T-helper 17 cell (primary cell): ENCODE results near the gene RPN2. TPM values are rescaled to one million over a fixed set of nuclear protein-coding genes. Genes with fewer than 3 reads are reported as not detected.

Experiments used
- ATAC-seq: fragments of 150-1000 bp; cut with Tn5 transposase; 2 replicates; pipeline ENCODE4 v1.10.0; 2021; ENCODE audit warnings: mild to moderate bottlenecking, moderate library complexity
- DNase-seq, 3 donors: peaks; one replicate each; pipeline versions ENCODE4 v3.0.0 to v3.0.0-alpha.2; 2020 to 2021
- H3K9me3 ChIP-seq: one replicate; pipeline ENCODE4 v1.7.0; 2013; ENCODE audit warnings: low read length, mild to moderate bottlenecking; ENCODE audit not compliant: control insufficient read depth, poor library complexity, severe bottlenecking
- H3K27ac Mint-ChIP-seq: one replicate; pipeline ENCODE4 v1.8.0; 2022; ENCODE audit warnings: mild to moderate bottlenecking, moderate library complexity, mixed read lengths
- H3K27me3 Mint-ChIP-seq: one replicate; pipeline ENCODE4 v1.8.0; 2022; ENCODE audit warnings: mixed read lengths
- H3K36me3 Mint-ChIP-seq: one replicate; pipeline ENCODE4 v1.8.0; 2022; ENCODE audit warnings: low read depth, mixed read lengths
- H3K4me1 Mint-ChIP-seq: one replicate; pipeline ENCODE4 v1.8.0; 2022; ENCODE audit warnings: mild to moderate bottlenecking, mixed read lengths
- H3K4me3 Mint-ChIP-seq: one replicate; pipeline ENCODE4 v1.8.0; 2022; ENCODE audit warnings: mild to moderate bottlenecking, moderate library complexity, mixed read lengths
- total RNA-seq, 4 donors: library from RNA in 2 of 4; stranded (reverse) in 2 of 4; gene quantifications; one replicate each; pipeline ENCODE4 v1.2.3 and lab custom pipeline; 2022 to 2026

Gene RPN2
- total RNA-seq, 2 donors from 2014 or later = 107 to 120 TPM

DNA sequence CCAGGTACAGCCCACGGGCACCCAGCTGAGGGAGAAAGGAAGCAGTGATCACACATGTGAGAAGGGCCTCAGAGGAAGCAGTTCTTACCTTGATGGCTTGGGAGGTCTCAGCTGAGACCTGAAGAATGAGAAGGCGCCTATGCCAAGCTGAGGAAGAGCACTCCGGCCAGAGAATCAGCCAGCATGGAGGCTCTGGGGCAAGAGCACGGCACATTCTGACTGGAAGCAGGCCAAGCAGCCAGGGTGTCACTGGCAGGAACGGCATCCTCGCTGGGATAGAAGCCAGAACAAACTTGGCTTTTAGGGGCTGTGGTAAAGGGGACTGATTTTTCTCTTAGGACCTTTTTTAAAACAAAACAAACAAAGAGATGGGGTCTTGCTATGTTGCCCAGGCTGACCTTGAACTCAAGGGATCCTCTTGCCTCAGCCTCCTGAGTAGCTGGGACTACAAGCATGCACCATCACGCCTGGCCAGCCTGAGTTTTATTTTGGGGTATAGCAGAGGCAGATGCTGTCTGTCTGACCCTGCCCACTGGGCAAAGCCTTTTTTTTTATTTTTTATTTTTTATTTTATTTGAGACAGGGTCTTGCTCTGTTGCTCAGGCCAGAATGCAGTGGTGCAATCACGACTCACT is 64.9 kb downstream of the RPN2 start:
- no peaks in the 10 kb centered on the region for H3K27me3 Mint-ChIP-seq
- no peaks in the 10 kb centered on the region for H3K4me1 Mint-ChIP-seq
- no peaks in the 10 kb centered on the region for H3K9me3 ChIP-seq
- peaks cover 13% of the 10 kb centered on the region for H3K36me3 Mint-ChIP-seq
- no peak overlapping the region for H3K27ac Mint-ChIP-seq
- DNase-seq (no peak), ATAC-seq (no peak)
- H3K4me3 Mint-ChIP-seq = no peak overlapping the region

DNA sequence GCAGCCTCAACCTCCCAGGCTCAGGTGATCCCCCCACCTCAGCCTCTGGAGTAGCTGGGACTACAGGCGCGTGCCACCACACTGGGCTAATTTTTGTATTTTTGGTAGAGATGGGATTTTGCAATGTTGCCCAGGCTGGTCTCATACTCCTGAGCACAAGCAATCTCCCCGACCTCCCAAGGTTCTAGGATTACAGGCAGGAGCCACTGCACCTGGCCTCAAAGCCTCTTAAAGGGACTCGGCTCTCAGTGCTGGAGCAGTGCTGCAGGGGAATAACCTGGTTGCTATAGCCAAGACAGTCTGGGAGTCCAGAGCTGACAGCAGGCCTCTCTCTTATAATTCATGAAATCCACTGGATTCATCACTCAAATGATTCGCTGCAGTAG is 65.4 kb downstream of the RPN2 start:
- H3K9me3 ChIP-seq = no peaks in the 10 kb centered on the region
- Mint-ChIP-seq H3K27ac (no peak overlapping the region), H3K27me3 (no peaks in the 10 kb centered on the region), H3K36me3 (peaks cover 13% of the 10 kb centered on the region), H3K4me1 (no peaks in the 10 kb centered on the region), H3K4me3 (no peak overlapping the region)
- ATAC-seq (no peak), DNase-seq (no peak)

DNA sequence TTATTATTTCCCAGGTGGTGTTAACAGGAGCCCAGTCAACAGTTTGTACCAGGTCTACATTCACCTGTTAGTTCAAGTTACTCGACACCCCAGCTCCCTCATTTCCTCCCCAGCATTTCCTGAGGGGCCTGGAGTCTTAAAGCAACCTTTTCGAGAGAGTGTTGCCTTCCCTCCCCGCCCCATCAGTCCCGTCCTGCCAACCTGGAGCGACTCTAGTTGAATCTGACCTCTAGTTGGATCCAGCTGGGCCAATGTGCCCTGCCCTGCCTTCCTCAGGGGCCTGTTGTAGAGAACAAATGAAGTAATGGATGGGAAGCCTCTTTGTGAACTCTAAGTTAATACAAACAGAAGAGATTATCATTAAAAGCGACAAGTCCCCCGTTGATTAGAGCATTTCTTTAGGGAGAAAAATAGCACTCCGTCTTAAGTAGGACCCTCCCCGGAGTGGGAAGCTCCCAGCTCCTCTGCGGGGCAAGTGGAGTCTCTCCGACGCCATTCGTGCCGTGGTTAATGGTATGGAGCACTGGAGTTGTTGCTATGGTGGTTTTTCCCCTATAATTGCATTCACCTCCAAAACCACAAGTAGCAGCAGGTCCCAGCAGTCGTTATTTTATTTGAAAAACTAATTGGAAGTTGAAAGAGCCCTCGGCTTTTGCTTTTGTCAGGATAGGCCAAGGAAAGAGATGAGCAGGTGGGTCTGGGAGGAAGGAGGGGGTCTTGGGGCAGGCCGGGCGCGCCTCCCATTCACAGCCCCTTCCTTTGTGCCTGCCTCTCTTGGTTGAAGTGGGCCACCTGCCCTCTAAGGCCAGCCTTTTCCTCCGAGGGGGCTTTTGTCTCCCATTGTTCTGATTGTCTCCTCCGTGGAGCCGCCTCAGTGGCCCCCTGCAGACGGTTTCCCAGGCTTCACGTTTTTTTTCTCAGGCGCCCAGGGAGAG is 66.4 kb downstream of the RPN2 start:
- no peak overlapping the region for H3K4me3 Mint-ChIP-seq
- peaks cover 13% of the 10 kb centered on the region for H3K36me3 Mint-ChIP-seq
- DNase-seq (no peak), ATAC-seq (no peak)
- no peaks in the 10 kb centered on the region for H3K9me3 ChIP-seq
- H3K4me1 Mint-ChIP-seq = peaks cover 4% of the 10 kb centered on the region
- no peaks in the 10 kb centered on the region for H3K27me3 Mint-ChIP-seq
- H3K27ac Mint-ChIP-seq = peak overlapping the region; percentile 14

DNA sequence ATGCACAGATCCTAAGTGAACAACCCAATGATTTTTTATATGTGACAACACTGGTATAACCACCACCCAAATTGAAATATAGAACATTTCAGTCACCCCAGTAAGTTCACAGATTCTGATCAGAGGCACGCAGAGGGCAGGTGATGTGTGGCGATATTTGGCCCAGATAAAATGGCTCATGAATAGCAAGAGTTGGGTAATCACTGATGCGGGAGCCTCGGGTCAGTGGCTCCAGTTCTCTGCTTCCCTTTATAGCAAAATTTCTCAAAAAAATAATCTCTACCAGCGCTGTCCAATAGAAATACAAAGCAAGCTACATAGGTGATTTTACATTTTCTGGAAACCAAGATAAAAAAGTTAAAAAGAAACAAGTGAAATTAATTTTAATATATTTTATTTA is 67.6 kb downstream of the RPN2 start:
- H3K4me3 Mint-ChIP-seq = no peak overlapping the region
- ATAC-seq (no peak), DNase-seq (no peak)
- no peak overlapping the region for H3K27ac Mint-ChIP-seq
- H3K27me3 Mint-ChIP-seq = no peaks in the 10 kb centered on the region
- H3K9me3 ChIP-seq = no peaks in the 10 kb centered on the region
- peaks cover 10% of the 10 kb centered on the region for H3K36me3 Mint-ChIP-seq
- peaks cover 4% of the 10 kb centered on the region for H3K4me1 Mint-ChIP-seq

DNA sequence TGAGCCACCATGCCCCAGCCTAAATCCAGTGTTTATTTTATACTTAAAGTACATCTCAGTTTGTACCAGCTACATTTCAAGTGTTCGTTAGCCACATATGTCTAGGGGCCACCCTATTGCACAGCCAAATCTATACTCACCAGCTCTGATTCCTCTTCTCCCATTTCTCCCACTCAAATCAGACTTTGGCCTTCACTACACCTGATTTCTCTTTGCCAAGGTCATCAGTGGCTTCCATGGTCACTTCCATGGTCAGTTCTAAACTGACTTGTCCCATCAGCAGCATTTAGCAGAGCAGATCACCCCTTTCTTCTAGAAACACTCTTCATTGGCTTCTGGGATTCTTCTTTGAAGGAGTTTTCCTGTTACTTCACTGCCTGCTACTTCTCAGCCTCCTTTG is 68.4 kb downstream of the RPN2 start:
- ATAC-seq (no peak), DNase-seq (no peak)
- no peak overlapping the region for H3K4me3 Mint-ChIP-seq
- H3K9me3 ChIP-seq = no peaks in the 10 kb centered on the region
- no peaks in the 10 kb centered on the region for H3K27me3 Mint-ChIP-seq
- H3K36me3 Mint-ChIP-seq = peaks cover 8% of the 10 kb centered on the region
- peak overlapping the region; percentile 41 for H3K27ac Mint-ChIP-seq
- H3K4me1 Mint-ChIP-seq = peaks cover 4% of the 10 kb centered on the region

DNA sequence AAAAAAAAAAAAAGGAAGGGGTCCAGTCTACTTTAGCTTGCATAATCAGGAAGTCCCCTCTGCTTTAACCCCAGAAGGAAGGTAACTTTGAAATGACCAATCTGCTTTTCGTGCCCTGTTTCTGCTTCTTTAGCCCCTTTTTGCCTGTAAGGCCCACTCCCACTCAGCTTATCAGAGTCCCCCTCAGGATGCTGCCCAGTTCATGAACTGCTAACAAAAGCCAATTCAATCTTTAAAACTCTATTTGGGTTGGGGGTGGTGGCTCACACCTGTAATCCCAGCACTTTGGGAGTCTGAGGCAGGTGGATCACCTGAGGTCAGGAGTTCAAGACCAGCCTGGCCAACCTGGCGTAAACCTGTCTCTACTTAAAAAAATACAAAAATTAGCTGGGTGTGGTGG is 70.2 kb downstream of the RPN2 start:
- no peak overlapping the region for H3K27ac Mint-ChIP-seq
- DNase-seq (no peak), ATAC-seq (no peak)
- peaks cover 4% of the 10 kb centered on the region for H3K4me1 Mint-ChIP-seq
- H3K27me3 Mint-ChIP-seq = no peaks in the 10 kb centered on the region
- H3K9me3 ChIP-seq = no peaks in the 10 kb centered on the region
- no peaks in the 10 kb centered on the region for H3K36me3 Mint-ChIP-seq
- H3K4me3 Mint-ChIP-seq = no peak overlapping the region

DNA sequence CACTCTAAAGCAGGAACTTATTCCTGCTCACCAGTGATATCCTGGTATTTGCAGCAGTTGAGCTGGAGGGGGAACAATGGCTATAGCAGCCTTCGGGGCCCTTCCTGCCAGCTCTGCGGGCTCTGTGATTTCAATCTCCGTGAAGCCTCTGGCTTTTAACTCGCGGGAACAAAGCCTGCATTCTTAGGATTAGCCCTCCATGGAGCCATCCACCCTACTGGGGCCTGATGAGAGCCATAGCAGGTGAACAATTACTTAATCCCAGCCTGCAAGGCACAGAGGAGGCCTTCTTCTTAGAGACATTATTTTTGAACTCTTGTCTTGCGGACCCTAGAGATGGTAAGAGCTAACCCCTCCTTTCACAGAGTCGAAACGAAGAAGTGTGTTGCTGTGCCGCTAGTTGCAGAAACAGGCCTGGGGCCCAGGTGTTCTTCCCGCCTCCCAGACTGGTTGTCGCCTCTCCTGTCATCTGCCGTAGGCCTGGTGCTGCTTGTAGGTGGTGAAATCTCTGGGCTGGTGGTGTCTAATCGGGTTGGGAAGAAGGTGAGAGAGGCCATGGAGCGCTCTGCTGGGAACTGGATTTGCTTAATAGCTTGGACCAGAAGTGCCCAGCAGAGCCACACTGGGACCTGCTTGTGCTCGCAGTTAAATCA is 72.8 kb downstream of the RPN2 start:
- Mint-ChIP-seq H3K27me3 (no peaks in the 10 kb centered on the region), H3K36me3 (no peaks in the 10 kb centered on the region)
- no peaks in the 10 kb centered on the region for H3K9me3 ChIP-seq

DNA sequence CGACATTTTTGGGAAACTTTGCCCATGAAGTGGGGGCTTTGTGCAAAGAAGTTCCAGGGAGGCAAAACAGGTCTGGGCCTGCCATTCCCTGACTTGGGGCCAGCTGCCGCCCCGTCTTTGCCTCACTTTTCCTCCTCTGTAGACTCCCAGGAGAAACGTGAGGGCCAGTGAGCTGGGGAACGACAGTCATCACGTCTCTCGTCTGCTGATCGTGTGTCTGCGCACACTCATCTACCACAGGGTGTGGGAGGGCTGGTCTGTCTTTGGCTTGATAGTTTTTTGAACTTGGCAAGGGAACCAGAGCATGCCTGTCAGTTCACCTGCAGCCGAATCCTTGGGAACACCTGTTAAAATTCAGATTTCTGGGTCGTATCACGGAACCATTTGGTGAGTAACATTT is 74.0 kb downstream of the RPN2 start:
- no peak for ATAC-seq

More for the DNA sequence above, 72.8 kb downstream of the RPN2 start:
- no peak for DNase-seq
- Mint-ChIP-seq H3K27ac (no peak overlapping the region), H3K4me1 (peaks cover 4% of the 10 kb centered on the region), H3K4me3 (no peak overlapping the region)
- no peak for ATAC-seq

DNA sequence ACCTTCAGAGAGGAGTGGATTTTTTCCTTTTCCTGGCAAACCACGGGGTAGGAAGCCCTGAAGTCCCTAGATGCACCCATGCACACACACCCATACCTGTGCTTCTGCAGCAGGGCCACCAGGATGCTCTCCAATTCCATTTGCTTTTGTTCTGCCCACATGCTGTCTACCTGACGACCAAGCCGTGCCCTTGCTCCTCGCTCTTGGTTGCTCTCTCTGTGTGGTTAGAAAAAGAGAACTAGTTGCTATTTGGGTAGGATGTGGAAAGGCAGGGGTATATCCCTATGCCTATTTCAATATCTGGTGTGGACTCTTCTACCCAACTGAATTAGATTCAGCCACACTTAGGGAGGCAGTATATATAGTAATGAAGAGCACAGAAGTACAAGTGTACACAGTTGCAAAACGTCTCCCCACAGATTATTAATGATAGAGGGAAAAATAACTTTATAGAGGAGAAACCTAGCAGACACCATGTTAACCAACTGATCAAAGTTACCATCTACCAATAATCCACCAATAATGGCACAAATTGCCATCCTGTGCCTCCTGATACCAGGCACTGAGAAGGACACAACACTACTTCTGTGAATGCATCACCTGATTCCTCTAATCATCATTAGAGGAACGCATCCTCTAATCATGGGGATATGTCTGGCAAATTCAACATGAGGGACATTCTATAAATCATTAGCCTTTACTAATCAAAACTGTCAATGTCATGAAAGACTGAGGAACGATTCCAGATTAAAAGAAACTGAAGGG is 75.2 kb downstream of the RPN2 start:
- H3K27me3 Mint-ChIP-seq = peaks cover 13% of the 10 kb centered on the region
- no peak overlapping the region for H3K4me3 Mint-ChIP-seq
- no peaks in the 10 kb centered on the region for H3K36me3 Mint-ChIP-seq
- no peak for ATAC-seq
- no peak overlapping the region for H3K27ac Mint-ChIP-seq
- H3K4me1 Mint-ChIP-seq = peaks cover 5% of the 10 kb centered on the region
- no peaks in the 10 kb centered on the region for H3K9me3 ChIP-seq
- DNase-seq = no peak

More for the DNA sequence above, 74.0 kb downstream of the RPN2 start:
- Mint-ChIP-seq H3K4me3 (no peak overlapping the region), H3K36me3 (no peaks in the 10 kb centered on the region), H3K27ac (no peak overlapping the region), H3K4me1 (peaks cover 5% of the 10 kb centered on the region), H3K27me3 (peaks cover 4% of the 10 kb centered on the region)
- no peak for DNase-seq
- no peaks in the 10 kb centered on the region for H3K9me3 ChIP-seq

DNA sequence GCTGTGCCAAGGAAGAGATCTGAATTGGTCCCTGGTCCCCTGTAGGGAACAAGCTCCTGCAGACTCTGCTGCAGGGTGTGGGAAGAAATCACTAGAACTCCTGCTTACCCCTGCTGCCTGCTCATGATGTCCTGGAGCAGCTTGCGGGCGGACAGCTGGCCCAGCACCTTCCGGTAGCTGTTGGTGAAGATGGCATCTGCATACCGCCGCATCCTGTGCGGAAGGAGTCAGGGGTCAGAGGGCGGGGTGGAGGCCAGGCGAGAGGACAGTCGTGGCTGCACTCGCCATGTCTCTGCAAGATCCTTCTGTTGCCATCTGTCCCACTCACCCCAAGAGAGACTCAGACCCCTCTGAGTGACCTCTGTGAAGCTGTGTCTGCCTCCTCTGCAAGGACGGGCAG is 77.2 kb downstream of the RPN2 start:
- H3K4me3 Mint-ChIP-seq = no peak overlapping the region
- peaks cover 2% of the 10 kb centered on the region for H3K4me1 Mint-ChIP-seq
- H3K27ac Mint-ChIP-seq = no peak overlapping the region
- ATAC-seq (no peak), DNase-seq (no peak)
- H3K9me3 ChIP-seq = no peaks in the 10 kb centered on the region
- no peaks in the 10 kb centered on the region for H3K36me3 Mint-ChIP-seq
- H3K27me3 Mint-ChIP-seq = peaks cover 32% of the 10 kb centered on the region

DNA sequence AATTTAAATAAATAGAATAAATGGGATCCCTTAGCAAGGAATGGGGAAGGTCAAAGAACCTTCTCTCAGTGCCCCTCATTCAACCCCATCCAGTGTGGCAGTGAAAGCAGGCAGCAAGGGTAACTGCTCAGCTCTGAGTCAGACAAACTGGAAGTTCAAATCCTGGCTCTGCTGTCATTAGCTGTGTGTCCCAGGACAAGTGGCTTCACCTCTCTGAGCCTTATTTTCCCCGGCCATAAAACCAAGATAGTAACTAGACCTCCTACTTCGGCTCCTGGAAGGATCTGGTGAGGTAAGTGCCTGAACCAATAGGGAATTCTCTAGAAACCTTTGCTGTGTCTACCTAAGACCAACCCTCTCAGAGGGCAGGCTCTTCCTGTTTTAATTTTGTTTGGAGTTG is 78.4 kb downstream of the RPN2 start:
- ATAC-seq = no peak
- no peak for DNase-seq
- Mint-ChIP-seq H3K27me3 (peaks cover 40% of the 10 kb centered on the region), H3K4me3 (no peak overlapping the region), H3K27ac (peak overlapping the region; percentile 59), H3K4me1 (peaks cover 2% of the 10 kb centered on the region), H3K36me3 (no peaks in the 10 kb centered on the region)
- H3K9me3 ChIP-seq = no peaks in the 10 kb centered on the region

DNA sequence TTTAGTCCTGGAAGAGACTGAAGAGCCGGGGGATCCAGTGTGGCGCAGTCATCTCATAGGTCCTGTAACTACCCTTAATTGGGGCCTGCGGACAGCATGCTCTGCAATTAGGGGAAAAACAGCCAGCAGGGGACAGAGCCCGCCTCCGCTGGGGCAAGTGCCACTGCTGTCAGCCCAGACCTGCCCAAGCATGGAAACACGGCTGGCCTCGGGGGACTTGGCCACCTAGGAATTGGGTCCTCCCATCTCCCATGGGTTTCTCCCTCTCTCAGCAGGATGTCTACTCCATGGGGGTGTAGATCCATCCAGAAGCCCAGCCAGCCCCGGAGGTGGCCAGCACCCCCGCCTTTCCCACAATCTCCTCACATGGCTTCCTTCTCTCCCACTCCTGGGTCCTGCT is 78.9 kb downstream of the RPN2 start:
- H3K4me3 Mint-ChIP-seq = no peak overlapping the region
- no peaks in the 10 kb centered on the region for H3K36me3 Mint-ChIP-seq
- H3K9me3 ChIP-seq = no peaks in the 10 kb centered on the region
- H3K4me1 Mint-ChIP-seq = peaks cover 2% of the 10 kb centered on the region
- no peak for DNase-seq
- H3K27me3 Mint-ChIP-seq = peaks cover 43% of the 10 kb centered on the region
- ATAC-seq = no peak
- H3K27ac Mint-ChIP-seq = peak overlapping the region; percentile 59

DNA sequence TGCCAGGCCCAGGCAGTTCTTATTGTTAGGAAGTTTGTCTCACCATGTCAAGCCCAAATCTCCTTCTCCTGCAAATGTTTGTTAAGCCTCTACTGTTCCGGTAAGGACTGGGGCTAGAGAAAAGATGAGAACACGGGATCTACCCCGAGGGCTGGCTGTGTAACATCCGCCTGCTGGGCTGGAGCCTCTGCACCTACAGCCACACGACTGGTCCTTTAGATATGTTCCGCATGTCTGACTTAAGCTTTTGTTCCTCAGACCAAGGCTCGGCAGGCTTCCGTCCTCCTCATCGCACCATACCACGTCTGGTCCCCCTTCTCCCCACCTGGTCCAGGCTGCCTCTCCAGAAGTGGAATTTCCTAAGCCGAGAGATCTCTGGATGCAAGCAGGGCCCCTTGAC is 79.9 kb downstream of the RPN2 start:
- no peak for ATAC-seq
- no peak for DNase-seq
- Mint-ChIP-seq H3K4me1 (peaks cover 2% of the 10 kb centered on the region), H3K27me3 (peaks cover 43% of the 10 kb centered on the region), H3K4me3 (no peak overlapping the region), H3K27ac (no peak overlapping the region), H3K36me3 (no peaks in the 10 kb centered on the region)
- no peaks in the 10 kb centered on the region for H3K9me3 ChIP-seq
